GM21528 (cell line): Measurements from ENCODE around the gene PRKCA.
"Not testable (repeated sequence)": the region's sequence is repeated elsewhere in the genome, so short reads cannot be mapped to it uniquely, and the experiment has no call there.

Experiments
- ATAC-seq: cut with Tn5 transposase; IDR thresholded peaks from one replicate; pipeline ENCODE4 v1.9.1; 2021; ENCODE audit warnings: mild to moderate bottlenecking, moderate library complexity; ENCODE audit not compliant: unreplicated experiment, low FRiP score

The PRKCA gene

DNA sequence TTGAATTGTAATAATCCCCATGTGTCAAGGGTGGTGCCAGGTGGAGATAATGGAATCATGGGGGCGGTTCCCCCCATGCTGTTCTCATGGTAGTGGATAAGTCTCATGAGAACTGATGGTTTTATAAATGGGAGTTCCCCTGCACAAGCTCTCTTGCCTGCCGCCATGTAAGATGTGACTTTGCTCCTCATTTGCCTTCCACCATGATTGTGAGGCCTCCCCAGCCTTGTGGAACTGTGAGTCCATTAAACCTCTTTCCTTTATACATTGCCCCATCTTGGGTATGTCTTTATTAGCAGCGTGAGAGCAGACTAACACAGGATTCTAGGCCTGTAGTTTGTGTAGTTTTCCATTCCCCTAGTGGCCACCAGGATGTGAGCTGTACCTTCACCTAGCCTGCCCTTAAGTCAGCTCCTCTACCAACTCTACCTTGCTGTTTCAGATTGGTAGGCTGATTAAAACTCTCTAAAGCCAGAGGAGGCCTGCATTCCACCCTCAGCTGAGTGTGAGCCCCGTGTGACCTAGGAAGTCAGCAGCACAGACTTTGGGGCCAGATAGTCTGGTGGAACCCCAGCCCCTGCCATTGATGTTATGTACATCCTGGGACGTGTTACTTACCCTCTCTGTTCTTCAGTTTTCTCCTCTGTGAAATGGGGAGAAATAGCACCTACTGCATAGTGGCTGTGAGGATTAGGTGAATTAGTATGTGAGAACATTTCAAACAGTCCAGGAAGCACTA is 280.1 kb downstream of the PRKCA start:
- ATAC-seq = no peak

GRCh38 chr17:66583112-66583748 is 280.8 kb downstream of the PRKCA start:
- no peak for ATAC-seq

DNA sequence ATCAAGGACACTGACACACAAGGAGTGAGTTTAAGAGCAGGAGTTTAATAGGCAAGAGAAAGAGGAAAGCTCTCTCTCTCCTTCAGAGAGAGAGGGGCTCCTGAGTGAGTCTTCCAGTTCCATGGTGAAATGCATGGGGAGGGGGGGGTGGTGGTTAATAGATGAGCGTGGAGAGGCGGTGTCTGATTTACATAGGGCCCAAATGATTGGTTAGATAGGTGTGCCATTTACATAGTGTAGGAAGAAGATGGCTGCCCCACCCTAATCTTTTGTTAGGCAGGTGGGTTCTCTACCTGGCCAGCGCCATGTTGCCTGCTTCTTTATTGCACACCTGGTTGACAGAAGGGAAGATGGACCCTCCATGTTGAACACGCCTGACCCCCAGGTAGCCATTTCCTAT is 282.5 kb downstream of the PRKCA start:
- ATAC-seq = no peak

- no peak for ATAC-seq
These were observed 283.1 kb downstream of the PRKCA start for GRCh38 chr17:66585472-66585871.

- ATAC-seq = no peak
These were observed 287.5 kb downstream of the PRKCA start for GRCh38 chr17:66589892-66590291.

DNA sequence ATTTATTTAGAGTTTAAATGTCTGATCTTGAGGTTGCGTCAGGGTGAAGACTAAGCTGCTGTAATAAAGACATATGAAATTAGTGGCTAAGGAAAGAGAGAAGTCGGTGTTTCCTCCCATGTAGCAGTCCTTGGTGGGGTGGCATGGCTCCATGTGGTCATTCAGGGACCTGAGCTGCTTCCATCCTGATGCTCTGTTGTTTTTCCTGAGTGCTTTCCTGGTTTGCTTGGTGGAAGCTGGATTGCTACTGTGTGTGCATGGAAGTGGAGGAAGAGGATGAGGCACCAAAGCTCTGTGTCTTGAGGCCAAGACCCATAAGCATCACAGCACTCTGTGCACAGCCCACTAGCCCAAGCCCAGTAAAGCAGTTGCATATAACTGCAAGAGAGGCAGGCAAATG is 290.7 kb downstream of the PRKCA start:
- no peak for ATAC-seq

GRCh38 chr17:66595893-66596292 is 293.5 kb downstream of the PRKCA start:
- ATAC-seq = no peak

DNA sequence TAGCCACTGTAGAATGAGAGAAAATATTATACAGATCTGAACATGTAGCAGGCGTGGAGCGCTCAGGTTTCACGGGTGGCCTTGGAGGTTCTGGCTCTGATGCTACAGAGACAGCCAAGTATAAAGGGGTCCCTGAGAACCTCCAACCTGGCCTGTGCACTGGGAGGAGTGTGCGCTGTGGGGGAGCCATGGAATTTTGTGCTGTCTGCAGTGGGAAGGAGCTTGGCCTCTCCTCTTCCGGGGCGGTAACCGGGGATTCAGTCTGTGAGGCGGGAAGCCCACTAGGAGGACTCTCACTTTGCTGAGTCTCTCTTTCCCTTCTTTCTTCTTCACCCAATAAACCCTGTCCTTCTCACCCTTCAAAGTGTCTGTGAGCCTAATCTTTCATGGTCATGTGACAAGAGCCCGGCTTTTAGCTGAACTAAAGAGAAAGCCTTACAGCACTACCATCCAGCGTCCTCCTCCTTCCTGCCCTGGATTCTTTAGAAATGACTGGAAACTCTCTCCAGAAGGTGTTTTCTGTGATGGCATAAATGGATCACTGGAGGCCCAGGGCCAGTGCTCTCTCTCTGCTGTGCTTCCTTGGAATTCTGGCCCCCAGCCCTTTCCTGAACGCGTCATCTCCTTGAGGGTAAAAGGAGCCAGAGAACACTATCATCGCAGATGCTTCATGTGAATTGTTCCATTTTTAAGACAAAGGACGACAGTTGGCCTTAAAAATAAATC is 300.4 kb downstream of the PRKCA start:
- ATAC-seq = no peak

GRCh38 chr17:66604376-66604775 is 302.0 kb downstream of the PRKCA start:
- ATAC-seq = no peak

- no peak for ATAC-seq
These were observed 303.1 kb downstream of the PRKCA start for GRCh38 chr17:66605541-66605940.

DNA sequence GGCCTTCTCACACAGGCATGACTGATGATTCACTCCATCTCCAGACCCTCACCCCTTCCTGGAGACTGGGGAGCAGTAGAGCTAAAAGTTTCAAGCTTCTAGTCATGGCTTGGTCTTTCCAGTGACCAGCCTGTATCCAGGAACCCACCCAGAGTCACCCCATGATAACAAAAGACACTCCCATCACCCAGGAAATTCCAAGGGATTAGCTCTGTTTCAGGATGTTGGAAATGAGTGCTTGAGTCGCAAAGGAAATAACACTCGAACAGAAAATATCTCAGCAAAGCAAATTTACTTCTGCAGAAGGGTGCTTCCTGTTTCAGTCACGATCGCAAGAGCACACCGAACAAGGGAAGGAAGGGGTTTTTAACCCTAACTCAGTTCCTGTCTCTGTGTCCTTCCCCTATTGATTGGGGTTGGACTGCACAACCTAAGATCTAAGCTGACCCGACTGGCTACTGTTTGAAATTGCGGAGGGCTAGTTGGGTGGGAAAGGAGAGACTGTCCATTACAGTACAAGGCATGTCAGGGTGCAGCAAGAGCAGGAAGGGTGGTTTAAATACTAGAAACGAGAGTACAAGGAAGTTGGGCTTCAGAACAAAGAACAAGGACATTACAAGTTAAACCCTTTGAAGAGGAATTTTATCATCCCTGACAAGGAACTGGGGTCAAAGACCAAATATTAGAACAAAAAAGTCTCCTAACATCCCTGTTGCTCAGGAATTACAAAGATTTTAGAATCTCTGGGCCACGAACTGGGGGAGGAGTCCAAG is 308.1 kb downstream of the PRKCA start:
- ATAC-seq = no peak

DNA sequence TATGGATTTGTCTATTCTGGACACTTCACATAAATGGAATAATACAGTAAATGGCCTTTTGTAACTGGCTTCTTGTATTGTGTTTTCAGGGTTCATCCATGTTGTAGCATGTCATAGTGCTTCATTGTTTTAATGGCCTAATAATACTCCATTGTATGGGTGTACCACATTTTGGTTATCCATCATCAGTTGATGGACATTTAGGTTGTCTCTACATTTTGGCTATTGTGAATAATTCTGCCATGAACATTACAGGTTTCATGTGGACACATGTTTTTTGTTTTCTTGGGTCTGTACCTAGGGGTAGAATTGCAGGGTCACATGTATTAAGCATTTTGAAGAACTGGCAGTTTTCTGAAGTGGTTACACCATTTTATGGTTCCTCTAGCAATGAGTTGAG is 309.0 kb downstream of the PRKCA start:
- ATAC-seq = no peak

- no peak for ATAC-seq
These were observed 310.6 kb downstream of the PRKCA start for GRCh38 chr17:66612993-66613392.

DNA sequence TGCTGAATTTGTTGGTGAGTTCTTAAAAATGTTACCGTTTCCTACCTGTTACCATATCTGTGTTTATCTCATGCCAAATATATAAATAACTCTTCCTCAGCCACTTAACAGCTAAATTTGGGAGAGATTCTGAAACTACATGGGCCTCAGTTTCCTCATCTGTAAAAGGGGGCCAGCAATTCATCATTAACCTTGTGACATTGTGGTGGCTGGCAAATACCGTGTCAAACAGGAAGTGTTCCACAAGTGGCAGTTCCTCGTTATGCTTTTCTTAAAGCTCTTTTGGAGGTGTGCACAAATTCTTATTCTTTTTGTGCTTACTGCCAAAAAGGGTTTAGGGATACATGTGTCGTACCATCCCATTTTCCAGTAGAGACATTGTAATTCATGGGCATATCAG is 312.1 kb downstream of the PRKCA start:
- no peak for ATAC-seq

DNA sequence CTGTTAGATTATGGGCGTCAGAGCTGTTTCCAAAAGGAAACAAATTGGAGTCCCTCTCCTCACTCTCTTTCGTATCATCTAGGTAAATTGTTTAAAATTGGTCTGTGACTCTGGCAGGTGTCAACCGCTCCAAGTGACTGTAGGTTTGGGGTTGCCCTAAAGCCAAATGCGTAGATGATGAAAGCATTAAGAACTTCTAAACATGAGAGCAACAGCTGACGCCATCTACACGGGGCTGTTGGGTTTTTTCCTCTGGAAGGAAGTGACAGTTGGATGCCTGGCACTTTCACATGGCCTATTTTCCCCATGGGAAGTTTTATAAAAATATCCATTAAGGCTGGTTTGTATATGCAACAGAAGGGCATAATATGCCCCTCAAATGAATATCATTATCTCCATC is 316.8 kb downstream of the PRKCA start:
- ATAC-seq = no peak

- no peak for ATAC-seq
These were observed 318.1 kb downstream of the PRKCA start for GRCh38 chr17:66620528-66620927.

DNA sequence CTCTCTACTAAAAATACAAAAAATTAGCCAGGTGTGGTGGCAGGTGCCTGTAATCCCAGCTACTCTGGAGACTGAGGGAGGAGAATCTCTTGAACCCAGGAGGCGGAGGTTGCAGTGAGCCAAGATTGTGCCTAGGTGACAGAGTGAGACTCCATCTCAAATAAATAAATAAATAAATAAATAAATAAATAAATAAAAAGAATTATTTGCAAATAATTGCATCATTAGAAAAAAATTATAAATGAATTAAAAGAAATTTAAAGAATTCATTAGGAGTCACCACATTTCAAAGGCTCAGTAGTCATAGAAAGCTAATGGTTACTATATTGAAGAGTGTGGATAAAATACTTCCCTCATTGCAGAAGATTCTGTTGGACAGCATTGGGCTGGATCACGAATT is 322.2 kb downstream of the PRKCA start:
- not testable (repeated sequence) for ATAC-seq

- ATAC-seq = no peak
These were observed 322.9 kb downstream of the PRKCA start for GRCh38 chr17:66625311-66625767.

DNA sequence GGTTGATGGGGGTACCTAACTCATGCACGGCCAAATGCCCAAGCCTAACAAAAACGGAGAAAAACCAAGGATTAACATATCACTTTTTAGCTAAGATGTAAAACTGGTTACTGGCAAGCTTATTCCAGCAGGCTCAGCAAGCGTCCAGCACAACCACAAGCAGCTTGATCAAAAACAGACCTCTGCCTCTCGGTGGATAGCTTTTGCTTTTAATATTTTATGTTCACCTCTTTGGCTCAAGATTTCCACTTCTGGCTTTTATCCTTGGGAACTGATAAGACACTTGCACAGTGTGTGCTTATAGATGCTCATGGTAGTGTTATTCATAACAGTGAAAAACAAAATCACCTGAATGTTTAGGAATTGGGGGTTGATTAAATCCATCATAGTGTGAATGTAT is 325.6 kb downstream of the PRKCA start:
- no peak for ATAC-seq

GRCh38 chr17:66629762-66630161 is 327.3 kb downstream of the PRKCA start:
- ATAC-seq = no peak

DNA sequence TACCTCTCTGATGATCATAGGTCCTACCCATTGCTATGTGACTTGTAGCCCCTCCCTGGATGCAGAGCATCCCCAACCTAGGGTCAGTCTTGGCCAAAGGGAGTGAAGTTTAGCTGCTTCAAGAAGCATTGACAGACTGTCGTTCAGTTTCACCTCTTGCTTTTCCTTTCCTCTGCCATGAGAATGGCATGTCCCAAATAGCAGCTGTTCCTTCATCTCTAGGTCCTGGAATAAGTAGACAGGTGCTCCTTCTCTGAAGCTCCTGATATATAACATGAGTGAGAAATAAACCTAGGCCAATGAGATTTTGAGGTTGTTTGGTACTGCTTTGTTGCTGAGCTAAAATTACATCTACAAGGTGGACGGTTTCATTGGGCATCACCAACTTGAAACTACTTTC is 328.0 kb downstream of the PRKCA start:
- ATAC-seq = no peak
